ENCODE measurements around the gene ASB2.
A peak's percentile ranks its signal among the peaks of the same experiment; 100 is the strongest.

ASB2 gene

GRCh38 chr14:93957751-93958566, 18.4 kb downstream of the ASB2 start:
- H3K4me3 ChIP-seq (ENCODE audit: low read depth, low read length): no peak overlapping the region
- TF ChIP-seq CTCF (IDR thresholded peaks at IDR 0.05; ENCODE audit: low read depth, low read length): no peak
- no peaks in the 10 kb centered on the region for H3K9me3 ChIP-seq (ENCODE audit: severe bottlenecking)
- no peaks in the 10 kb centered on the region for H3K36me3 ChIP-seq
- no peaks in the 10 kb centered on the region for H3K27me3 ChIP-seq (ENCODE audit: insufficient read depth, low read depth, severe bottlenecking)
- no peak for DNase-seq
- no peak overlapping the region for H3K27ac ChIP-seq

GRCh38 chr14:93957333-93957710, 19.0 kb downstream of the ASB2 start:
- H3K27ac ChIP-seq: no peak overlapping the region
- H3K4me3 ChIP-seq (ENCODE audit: low read depth, low read length): no peak overlapping the region
- no peak for TF ChIP-seq CTCF (IDR thresholded peaks at IDR 0.05; ENCODE audit: low read depth, low read length)
- H3K9me3 ChIP-seq (ENCODE audit: severe bottlenecking): no peaks in the 10 kb centered on the region
- no peaks in the 10 kb centered on the region for H3K27me3 ChIP-seq (ENCODE audit: insufficient read depth, low read depth, severe bottlenecking)
- H3K36me3 ChIP-seq: no peaks in the 10 kb centered on the region
- DNase-seq: no peak

- Histone ChIP-seq H3K36me3 (no peaks in the 10 kb centered on the region), H3K27ac (no peak overlapping the region), H3K9me3 (ENCODE audit: severe bottlenecking) (no peaks in the 10 kb centered on the region), H3K4me3 (ENCODE audit: low read depth, low read length) (no peak overlapping the region), H3K27me3 (ENCODE audit: insufficient read depth, low read depth, severe bottlenecking) (no peaks in the 10 kb centered on the region)
- no peak for TF ChIP-seq CTCF (IDR thresholded peaks at IDR 0.05; ENCODE audit: low read depth, low read length)
- DNase-seq: peak; percentile 74
Observed at GRCh38 chr14:93956514-93957332, 19.6 kb downstream of the ASB2 start.

- H3K27ac ChIP-seq: no peak overlapping the region
- DNase-seq: no peak
- no peaks in the 10 kb centered on the region for H3K36me3 ChIP-seq
- H3K27me3 ChIP-seq (ENCODE audit: insufficient read depth, low read depth, severe bottlenecking): no peaks in the 10 kb centered on the region
- no peaks in the 10 kb centered on the region for H3K9me3 ChIP-seq (ENCODE audit: severe bottlenecking)
- no peak overlapping the region for H3K4me3 ChIP-seq (ENCODE audit: low read depth, low read length)
- TF ChIP-seq CTCF (IDR thresholded peaks at IDR 0.05; ENCODE audit: low read depth, low read length): no peak
Observed at GRCh38 chr14:93955850-93956481, 20.4 kb downstream of the ASB2 start.

- Histone ChIP-seq H3K27ac (no peak overlapping the region), H3K36me3 (no peaks in the 10 kb centered on the region)
Observed at GRCh38 chr14:93954900-93955849, 21.2 kb downstream of the ASB2 start.

More at GRCh38 chr14:93954900-93955849, 21.2 kb downstream of the ASB2 start:
- TF ChIP-seq CTCF (IDR thresholded peaks at IDR 0.05; ENCODE audit: low read depth, low read length): no peak
- no peak for DNase-seq
- Histone ChIP-seq H3K9me3 (ENCODE audit: severe bottlenecking) (no peaks in the 10 kb centered on the region), H3K27me3 (ENCODE audit: insufficient read depth, low read depth, severe bottlenecking) (peaks cover 1% of the 10 kb centered on the region), H3K4me3 (ENCODE audit: low read depth, low read length) (no peak overlapping the region)
